HepG2 (cell line): ENCODE measurements around the gene CDK1. TPM values are rescaled to one million over a fixed set of nuclear protein-coding genes. Genes with fewer than 3 reads are reported as not detected.

Experiments
- BHLHE40 ChIP-seq: IDR thresholded peaks from 2 replicates; pipeline ENCODE4 v1.6.1; 2011; ENCODE audit warnings: low read length, improper control_type of control experiment
- CCDC6 ChIP-seq: sonication (generic); formaldehyde crosslinking; IDR thresholded peaks from 2 replicates; pipeline ENCODE4 v1.8.1; 2022; ENCODE audit warnings: mild to moderate bottlenecking, missing genetic modification reagents, moderate library complexity
- CEBPB ChIP-seq: IDR thresholded peaks from 2 replicates; pipeline ENCODE4 v1.6.1; 2011; ENCODE audit warnings: low read depth, low read length, improper control_type of control experiment, borderline replicate concordance
- DPF2 ChIP-seq: sonication (generic); formaldehyde crosslinking; IDR thresholded peaks from 2 replicates; pipeline ENCODE4 v1.4.0; 2020; ENCODE audit warnings: mild to moderate bottlenecking, low read depth, missing genetic modification reagents, borderline replicate concordance
- FLYWCH1 ChIP-seq: sonication (generic); formaldehyde crosslinking; IDR thresholded peaks from 2 replicates; pipeline ENCODE4 v1.8.1; 2023; ENCODE audit warnings: mild to moderate bottlenecking, missing genetic modification reagents
- HMG20B ChIP-seq: conservative IDR thresholded peaks from 2 replicates; pipeline ENCODE4 v1.6.1; 2016; ENCODE audit warnings: missing genetic modification reagents, missing compliant biosample characterization
- MAFK ChIP-seq, 2 experiments: IDR thresholded peaks in 1 of 2; conservative IDR thresholded peaks in 1 of 2; 2 replicates each; pipeline ENCODE4 v1.6.1; 2011; ENCODE audit warnings: improper control_type of control experiment in 2 of 2, low read length in 2 of 2
- MED1 ChIP-seq: sonication (generic); formaldehyde crosslinking; IDR thresholded peaks from 2 replicates; pipeline ENCODE4 v1.4.0; 2020; ENCODE audit warnings: missing genetic modification reagents
- MEF2D ChIP-seq: sonication (generic); formaldehyde crosslinking; IDR thresholded peaks from 2 replicates; pipeline ENCODE4 v1.5.1; 2020; ENCODE audit warnings: mild to moderate bottlenecking, missing genetic modification reagents
- NFE2L2 ChIP-seq: fragments of 150-350 bp; IDR thresholded peaks from 2 replicates; pipeline ENCODE4 v1.6.1; 2014; ENCODE audit warnings: low read length
- RFX3 ChIP-seq: IDR thresholded peaks from 2 replicates; pipeline ENCODE4 v1.6.1; 2016; ENCODE audit warnings: missing biosample characterization, missing genetic modification reagents
- SIX4 ChIP-seq: sonication (generic); formaldehyde crosslinking; IDR thresholded peaks from 2 replicates; pipeline ENCODE4 v1.4.0; 2020; ENCODE audit warnings: missing genetic modification reagents
- TCF7L2 ChIP-seq: IDR thresholded peaks from 2 replicates; pipeline ENCODE4 v1.6.1; 2011; ENCODE audit warnings: mild to moderate bottlenecking, low read depth, low read length, moderate library complexity
- ZMYM2 ChIP-seq: sonication (generic); formaldehyde crosslinking; IDR thresholded peaks from 2 replicates; pipeline ENCODE4 v1.8.0; 2022; ENCODE audit warnings: mild to moderate bottlenecking, missing genetic modification reagents
- ZNF775 ChIP-seq: sonication (generic); formaldehyde crosslinking; IDR thresholded peaks from 2 replicates; pipeline ENCODE4 v1.4.0; 2020; ENCODE audit warnings: missing genetic modification reagents, mild to moderate bottlenecking, moderate library complexity, borderline replicate concordance
- polyA plus RNA-seq, 8 experiments: library from polyadenylated mRNA; depleted of rRNA in 3 of 8; stranded (reverse) in 7 of 8; unstranded in 1 of 8; fragments of >200 nt; fragmentation: Illumina TruSeq in 4 of 8; extraction: Trizol in 4 of 8; gene quantifications; 2 replicates each; pipeline versions ENCODE4 v1.2.1 to v1.2.3, GENCODE V29; 2011 to 2016; ENCODE audit warnings: low read depth in 4 of 8, missing spikeins in 1 of 8, mixed read lengths in 1 of 8; ENCODE audit not compliant: insufficient read depth in 1 of 8
- total RNA-seq, 5 experiments: library from RNA; depleted of rRNA; stranded (reverse); fragments of >200 nt; fragmentation: Illumina TruSeq; extraction: Trizol; gene quantifications; 2 replicates each; pipeline ENCODE4 v1.2.3, GENCODE V29; 2016; ENCODE audit warnings: low read depth in 1 of 5
- TF ChIP-seq, protein P1 (sequence below): sonication (generic); formaldehyde crosslinking; IDR thresholded peaks from 2 replicates; pipeline ENCODE4 v1.8.1; 2022; ENCODE audit warnings: mild to moderate bottlenecking, missing genetic modification reagents
- TF ChIP-seq, protein P2 (sequence below): sonication (generic); formaldehyde crosslinking; IDR thresholded peaks from 2 replicates; pipeline ENCODE4 v1.5.0; 2020; ENCODE audit warnings: missing genetic modification reagents, mild to moderate bottlenecking, borderline replicate concordance
- TF ChIP-seq, protein P3 (sequence below): sonication (generic); formaldehyde crosslinking; IDR thresholded peaks from 2 replicates; pipeline ENCODE4 v1.8.0; 2022; ENCODE audit warnings: mild to moderate bottlenecking, missing genetic modification reagents, moderate library complexity
- TF ChIP-seq, protein P4 (sequence below): sonication (generic); formaldehyde crosslinking; IDR thresholded peaks from 2 replicates; pipeline ENCODE4 v1.5.1; 2020; ENCODE audit warnings: missing genetic modification reagents, mild to moderate bottlenecking, borderline replicate concordance
- TF ChIP-seq, protein P5 (sequence below): IDR thresholded peaks from 2 replicates; pipeline ENCODE4 v1.6.1; 2016; ENCODE audit warnings: low read depth, control low read depth
- TF ChIP-seq, protein P6 (sequence below): sonication (generic); formaldehyde crosslinking; IDR thresholded peaks from 2 replicates; pipeline ENCODE4 v1.4.0; 2020; ENCODE audit warnings: missing genetic modification reagents, borderline replicate concordance

Gene CDK1
- total and polyA plus RNA-seq, 2 of the 13 experiments (the other 11 are each of a cell fraction or from before 2014, with no cell fraction given) = 42.6 to 132 TPM

DNA sequence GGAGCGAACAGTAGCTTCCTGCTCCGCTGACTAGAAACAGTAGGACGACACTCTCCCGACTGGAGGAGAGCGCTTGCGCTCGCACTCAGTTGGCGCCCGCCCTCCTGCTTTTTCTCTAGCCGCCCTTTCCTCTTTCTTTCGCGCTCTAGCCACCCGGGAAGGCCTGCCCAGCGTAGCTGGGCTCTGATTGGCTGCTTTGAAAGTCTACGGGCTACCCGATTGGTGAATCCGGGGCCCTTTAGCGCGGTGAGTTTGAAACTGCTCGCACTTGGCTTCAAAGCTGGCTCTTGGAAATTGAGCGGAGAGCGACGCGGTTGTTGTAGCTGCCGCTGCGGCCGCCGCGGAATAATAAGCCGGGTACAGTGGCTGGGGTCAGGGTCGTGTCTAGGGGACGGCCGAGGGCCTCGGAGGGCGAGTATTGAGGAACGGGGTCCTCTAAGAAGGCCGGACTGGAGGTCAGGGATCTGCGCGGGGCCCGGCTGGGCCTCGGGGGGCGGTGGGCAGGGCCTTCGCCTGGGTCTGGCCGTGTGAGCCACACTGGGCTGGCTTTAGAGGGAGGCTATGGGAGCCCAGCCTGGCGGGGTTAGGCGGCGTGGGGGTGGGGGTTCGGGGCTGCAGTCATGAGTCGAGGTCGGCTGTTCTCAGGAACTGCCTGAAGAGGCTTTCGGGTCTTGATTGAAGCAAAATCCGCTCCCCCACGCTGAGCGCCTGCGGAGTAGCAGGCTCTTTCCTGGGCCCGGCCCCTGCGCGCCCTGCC is at the start of gene CDK1 (continued):
- TF ChIP-seq, protein P1, sequence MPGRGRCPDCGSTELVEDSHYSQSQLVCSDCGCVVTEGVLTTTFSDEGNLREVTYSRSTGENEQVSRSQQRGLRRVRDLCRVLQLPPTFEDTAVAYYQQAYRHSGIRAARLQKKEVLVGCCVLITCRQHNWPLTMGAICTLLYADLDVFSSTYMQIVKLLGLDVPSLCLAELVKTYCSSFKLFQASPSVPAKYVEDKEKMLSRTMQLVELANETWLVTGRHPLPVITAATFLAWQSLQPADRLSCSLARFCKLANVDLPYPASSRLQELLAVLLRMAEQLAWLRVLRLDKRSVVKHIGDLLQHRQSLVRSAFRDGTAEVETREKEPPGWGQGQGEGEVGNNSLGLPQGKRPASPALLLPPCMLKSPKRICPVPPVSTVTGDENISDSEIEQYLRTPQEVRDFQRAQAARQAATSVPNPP (CRISPR knock-in tag) = peak; percentile 92
- TF ChIP-seq, protein P2, sequence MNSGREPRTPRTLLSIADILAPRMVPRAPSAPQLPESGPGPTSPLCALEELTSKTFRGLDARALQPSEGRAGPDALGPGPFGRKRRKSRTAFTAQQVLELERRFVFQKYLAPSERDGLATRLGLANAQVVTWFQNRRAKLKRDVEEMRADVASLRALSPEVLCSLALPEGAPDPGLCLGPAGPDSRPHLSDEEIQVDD (CRISPR knock-in tag) = no peak
- no peak for TF ChIP-seq MED1 (CRISPR knock-in tag)
- TF ChIP-seq MEF2D = peak; percentile 31; the same call in 1 of the 2 replicates
- TF ChIP-seq ZNF775 (CRISPR knock-in tag) = no peak
- peak; percentile 85; the same call in 1 of the 2 replicates for TF ChIP-seq CCDC6 (CRISPR knock-in tag)
- TF ChIP-seq, protein P3, sequence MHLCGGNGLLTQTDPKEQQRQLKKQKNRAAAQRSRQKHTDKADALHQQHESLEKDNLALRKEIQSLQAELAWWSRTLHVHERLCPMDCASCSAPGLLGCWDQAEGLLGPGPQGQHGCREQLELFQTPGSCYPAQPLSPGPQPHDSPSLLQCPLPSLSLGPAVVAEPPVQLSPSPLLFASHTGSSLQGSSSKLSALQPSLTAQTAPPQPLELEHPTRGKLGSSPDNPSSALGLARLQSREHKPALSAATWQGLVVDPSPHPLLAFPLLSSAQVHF (CRISPR knock-in tag) = 0 out of 2 replicates have a peak, but pooled peaks have one; percentile 22
- TF ChIP-seq, protein P4, sequence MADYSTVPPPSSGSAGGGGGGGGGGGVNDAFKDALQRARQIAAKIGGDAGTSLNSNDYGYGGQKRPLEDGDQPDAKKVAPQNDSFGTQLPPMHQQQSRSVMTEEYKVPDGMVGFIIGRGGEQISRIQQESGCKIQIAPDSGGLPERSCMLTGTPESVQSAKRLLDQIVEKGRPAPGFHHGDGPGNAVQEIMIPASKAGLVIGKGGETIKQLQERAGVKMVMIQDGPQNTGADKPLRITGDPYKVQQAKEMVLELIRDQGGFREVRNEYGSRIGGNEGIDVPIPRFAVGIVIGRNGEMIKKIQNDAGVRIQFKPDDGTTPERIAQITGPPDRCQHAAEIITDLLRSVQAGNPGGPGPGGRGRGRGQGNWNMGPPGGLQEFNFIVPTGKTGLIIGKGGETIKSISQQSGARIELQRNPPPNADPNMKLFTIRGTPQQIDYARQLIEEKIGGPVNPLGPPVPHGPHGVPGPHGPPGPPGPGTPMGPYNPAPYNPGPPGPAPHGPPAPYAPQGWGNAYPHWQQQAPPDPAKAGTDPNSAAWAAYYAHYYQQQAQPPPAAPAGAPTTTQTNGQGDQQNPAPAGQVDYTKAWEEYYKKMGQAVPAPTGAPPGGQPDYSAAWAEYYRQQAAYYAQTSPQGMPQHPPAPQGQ (CRISPR knock-in tag) = no peak
- TF ChIP-seq BHLHE40 = no peak
- no peak for TF ChIP-seq MAFK (conservative IDR thresholded peaks at IDR 0.05 in 1 of 2, IDR thresholded peaks at IDR 0.05 in 1 of 2; ENCODE audit: low read length in 2 of 2)
- no peak for TF ChIP-seq RFX3 (CRISPR knock-in tag)
- no peak for TF ChIP-seq NFE2L2
- TF ChIP-seq TCF7L2 = no peak
- TF ChIP-seq DPF2 = no peak
- no peak for TF ChIP-seq CEBPB
- TF ChIP-seq HMG20B = no peak
- 0 out of 2 replicates have a peak, but pooled peaks have one; percentile 24 for TF ChIP-seq ZMYM2 (CRISPR knock-in tag)
- no peak for TF ChIP-seq SIX4 (CRISPR knock-in tag)
- TF ChIP-seq, protein P5, sequence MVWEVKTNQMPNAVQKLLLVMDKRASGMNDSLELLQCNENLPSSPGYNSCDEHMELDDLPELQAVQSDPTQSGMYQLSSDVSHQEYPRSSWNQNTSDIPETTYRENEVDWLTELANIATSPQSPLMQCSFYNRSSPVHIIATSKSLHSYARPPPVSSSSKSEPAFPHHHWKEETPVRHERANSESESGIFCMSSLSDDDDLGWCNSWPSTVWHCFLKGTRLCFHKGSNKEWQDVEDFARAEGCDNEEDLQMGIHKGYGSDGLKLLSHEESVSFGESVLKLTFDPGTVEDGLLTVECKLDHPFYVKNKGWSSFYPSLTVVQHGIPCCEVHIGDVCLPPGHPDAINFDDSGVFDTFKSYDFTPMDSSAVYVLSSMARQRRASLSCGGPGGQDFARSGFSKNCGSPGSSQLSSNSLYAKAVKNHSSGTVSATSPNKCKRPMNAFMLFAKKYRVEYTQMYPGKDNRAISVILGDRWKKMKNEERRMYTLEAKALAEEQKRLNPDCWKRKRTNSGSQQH = peak; percentile 95
- TF ChIP-seq FLYWCH1 = peak; percentile 96
- TF ChIP-seq, protein P6, sequence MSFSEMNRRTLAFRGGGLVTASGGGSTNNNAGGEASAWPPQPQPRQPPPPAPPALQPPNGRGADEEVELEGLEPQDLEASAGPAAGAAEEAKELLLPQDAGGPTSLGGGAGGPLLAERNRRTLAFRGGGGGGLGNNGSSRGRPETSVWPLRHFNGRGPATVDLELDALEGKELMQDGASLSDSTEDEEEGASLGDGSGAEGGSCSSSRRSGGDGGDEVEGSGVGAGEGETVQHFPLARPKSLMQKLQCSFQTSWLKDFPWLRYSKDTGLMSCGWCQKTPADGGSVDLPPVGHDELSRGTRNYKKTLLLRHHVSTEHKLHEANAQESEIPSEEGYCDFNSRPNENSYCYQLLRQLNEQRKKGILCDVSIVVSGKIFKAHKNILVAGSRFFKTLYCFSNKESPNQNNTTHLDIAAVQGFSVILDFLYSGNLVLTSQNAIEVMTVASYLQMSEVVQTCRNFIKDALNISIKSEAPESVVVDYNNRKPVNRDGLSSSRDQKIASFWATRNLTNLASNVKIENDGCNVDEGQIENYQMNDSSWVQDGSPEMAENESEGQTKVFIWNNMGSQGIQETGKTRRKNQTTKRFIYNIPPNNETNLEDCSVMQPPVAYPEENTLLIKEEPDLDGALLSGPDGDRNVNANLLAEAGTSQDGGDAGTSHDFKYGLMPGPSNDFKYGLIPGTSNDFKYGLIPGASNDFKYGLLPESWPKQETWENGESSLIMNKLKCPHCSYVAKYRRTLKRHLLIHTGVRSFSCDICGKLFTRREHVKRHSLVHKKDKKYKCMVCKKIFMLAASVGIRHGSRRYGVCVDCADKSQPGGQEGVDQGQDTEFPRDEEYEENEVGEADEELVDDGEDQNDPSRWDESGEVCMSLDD (CRISPR knock-in tag) = 0 out of 2 replicates have a peak, but pooled peaks have one; percentile 33
